ENCODE data around the gene A1BG. TPM values are rescaled to one million over a fixed set of nuclear protein-coding genes. Genes with fewer than 3 reads are reported as not detected.

A1BG gene
- total RNA-seq, 1 donor from 2014 or later = 48.9 TPM

DNA sequence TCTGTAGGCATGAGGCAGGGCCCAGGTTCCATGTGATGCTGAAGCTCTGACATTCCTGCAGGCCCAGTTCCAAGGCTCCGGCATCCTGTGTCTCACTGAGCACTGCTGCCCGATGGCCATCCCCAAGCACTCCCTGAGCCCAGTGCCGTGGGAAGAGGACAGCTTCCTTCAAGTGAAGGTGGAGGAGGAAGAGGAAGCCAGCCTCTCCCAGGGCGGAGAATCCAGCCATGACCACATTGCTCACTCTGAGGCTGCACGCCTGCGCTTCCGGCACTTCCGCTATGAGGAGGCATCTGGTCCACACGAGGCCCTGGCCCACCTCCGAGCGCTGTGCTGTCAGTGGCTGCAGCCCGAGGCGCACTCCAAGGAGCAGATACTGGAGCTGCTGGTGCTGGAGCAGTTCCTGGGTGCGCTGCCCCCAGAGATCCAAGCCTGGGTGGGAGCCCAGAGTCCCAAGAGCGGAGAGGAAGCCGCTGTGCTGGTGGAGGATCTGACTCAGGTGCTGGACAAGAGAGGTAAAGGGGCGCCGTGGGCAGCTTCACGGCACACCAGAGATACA is 18.5 kb downstream of the A1BG start:
- intact Hi-C loops (cut with DNase I) = no loop called here
- Histone ChIP-seq H3K36me3 (peaks cover 0 to 42% of the 10 kb centered on the region in 2 donors), H3K27me3 (no peaks in the 10 kb centered on the region), H3K4me1 (no peaks in the 10 kb centered on the region), H3K9me3 (no peaks in the 10 kb centered on the region), H3K27ac (no peak overlapping the region), H3K4me3 (no peak overlapping the region)
- TF ChIP-seq CTCF (IDR thresholded peaks at IDR 0.05) (no peak), POLR2AphosphoS5 (IDR thresholded peaks at IDR 0.05; ENCODE audit: insufficient read depth in 1 of 2, low read depth in 1 of 2) (no peak), POLR2A (IDR thresholded peaks at IDR 0.05) (no peak)
- no peak for DNase-seq (ENCODE audit: extremely low spot score in 2 of 2)

DNA sequence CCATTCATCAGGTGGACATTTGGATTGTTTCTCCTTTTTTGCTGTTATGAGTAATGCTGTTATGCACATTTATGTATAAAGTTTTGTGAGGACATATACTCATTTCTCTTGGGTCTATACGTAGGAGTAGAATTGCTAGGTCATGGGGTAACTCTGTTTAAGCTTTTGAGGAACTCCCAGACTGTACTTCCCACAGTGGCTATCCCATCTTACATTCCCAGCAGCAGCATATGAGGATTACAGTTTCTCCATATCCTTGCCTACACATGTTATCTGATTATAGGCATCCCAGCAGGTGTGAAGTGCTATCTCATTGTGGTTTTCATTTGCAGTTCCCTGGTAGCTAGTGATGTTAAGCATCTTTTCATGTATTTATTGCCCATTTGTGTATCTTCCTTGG is 20.6 kb downstream of the A1BG start:
- Histone ChIP-seq H3K9me3 (no peaks in the 10 kb centered on the region), H3K27ac (no peak overlapping the region), H3K36me3 (peaks cover 0 to 22% of the 10 kb centered on the region in 2 donors), H3K4me3 (no peak overlapping the region), H3K27me3 (no peaks in the 10 kb centered on the region), H3K4me1 (peaks cover 10% of the 10 kb centered on the region)
- TF ChIP-seq CTCF (IDR thresholded peaks at IDR 0.05) = no peak
- no peak for TF ChIP-seq POLR2AphosphoS5 (IDR thresholded peaks at IDR 0.05; ENCODE audit: insufficient read depth in 1 of 2, low read depth in 1 of 2)
- TF ChIP-seq POLR2A (IDR thresholded peaks at IDR 0.05) = no peak
- no peak for DNase-seq (ENCODE audit: extremely low spot score in 2 of 2)
- intact Hi-C loops (cut with DNase I) = no loop called here

DNA sequence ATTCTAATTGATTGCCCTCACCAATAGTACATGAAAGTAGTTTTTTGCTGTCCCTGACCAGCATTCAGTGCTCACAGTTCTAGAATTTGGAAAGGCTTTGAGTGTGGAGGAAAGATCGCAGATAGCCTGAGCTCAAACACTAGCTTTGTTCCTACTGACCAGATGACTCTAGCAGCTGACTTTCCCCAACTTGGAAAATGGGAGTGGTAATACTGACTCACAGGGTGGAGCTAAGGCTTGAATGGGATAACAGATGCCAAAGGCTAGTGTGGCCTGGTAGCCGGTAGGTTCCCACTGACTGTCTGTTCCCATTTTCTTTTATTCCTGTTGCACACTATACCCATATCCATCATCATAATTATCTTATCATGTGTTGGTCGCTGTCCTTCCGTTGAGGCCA is 22.8 kb downstream of the A1BG start:
- H3K4me3 ChIP-seq = no peak overlapping the region
- no peaks in the 10 kb centered on the region for H3K9me3 ChIP-seq
- intact Hi-C loops (cut with DNase I) = no loop called here
- no peaks in the 10 kb centered on the region for H3K27me3 ChIP-seq
- peaks cover 22% of the 10 kb centered on the region for H3K4me1 ChIP-seq
- H3K27ac ChIP-seq = no peak overlapping the region
- peaks cover 0 to 11% of the 10 kb centered on the region in 2 donors for H3K36me3 ChIP-seq
- peak in 1 of 2 donors; percentile 36 for TF ChIP-seq POLR2AphosphoS5 (IDR thresholded peaks at IDR 0.05; ENCODE audit: insufficient read depth in 1 of 2, low read depth in 1 of 2)
- no peak for TF ChIP-seq POLR2A (IDR thresholded peaks at IDR 0.05)
- DNase-seq (ENCODE audit: extremely low spot score in 2 of 2) = no peak

DNA sequence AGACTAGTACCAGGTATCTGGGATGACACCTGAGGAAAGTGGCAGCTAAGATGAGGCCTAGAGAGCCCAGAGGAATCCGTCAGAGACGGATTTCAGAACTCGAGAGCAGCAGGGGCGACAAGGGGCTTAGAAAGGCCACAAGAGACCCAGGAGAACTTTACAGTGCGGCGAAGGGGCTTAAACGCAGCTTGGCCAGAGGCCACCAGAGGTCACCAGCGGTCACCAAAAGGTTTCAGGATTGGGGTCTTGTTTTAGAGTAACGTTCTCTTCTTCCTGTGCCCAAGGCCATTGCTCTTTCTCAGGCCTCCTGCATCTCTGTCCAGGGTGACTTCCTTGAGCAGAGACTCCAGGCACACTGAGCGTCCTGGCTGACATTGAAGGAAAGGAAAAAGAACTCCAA is 24.3 kb downstream of the A1BG start:
- Histone ChIP-seq H3K27me3 (no peaks in the 10 kb centered on the region), H3K9me3 (no peaks in the 10 kb centered on the region), H3K4me3 (no peak overlapping the region), H3K27ac (no peak overlapping the region), H3K4me1 (peaks cover 30% of the 10 kb centered on the region), H3K36me3 (no peaks in the 10 kb centered on the region)
- no peak for DNase-seq (ENCODE audit: extremely low spot score in 2 of 2)
- intact Hi-C loops (cut with DNase I) = no loop called here
- TF ChIP-seq POLR2A (IDR thresholded peaks at IDR 0.05) (no peak), CTCF (IDR thresholded peaks at IDR 0.05) (no peak), POLR2AphosphoS5 (IDR thresholded peaks at IDR 0.05; ENCODE audit: insufficient read depth in 1 of 2, low read depth in 1 of 2) (no peak)

- peaks cover 30% of the 10 kb centered on the region for H3K4me1 ChIP-seq
- no peaks in the 10 kb centered on the region for H3K27me3 ChIP-seq
- TF ChIP-seq POLR2AphosphoS5 (IDR thresholded peaks at IDR 0.05; ENCODE audit: insufficient read depth in 1 of 2, low read depth in 1 of 2) = peak; percentile 94 to 95
- TF ChIP-seq POLR2A (IDR thresholded peaks at IDR 0.05) = peak in 1 of 2 donors; percentile 39
- no peak for TF ChIP-seq CTCF (IDR thresholded peaks at IDR 0.05)
- DNase-seq (ENCODE audit: extremely low spot score in 2 of 2) = peak in 1 of 2 donors; percentile 94
- intact Hi-C loops (cut with DNase I) = no loop called here
- H3K27ac ChIP-seq = peak within 1 kb of the TSS; percentile 88
- no peaks in the 10 kb centered on the region for H3K9me3 ChIP-seq
- H3K36me3 ChIP-seq = no peaks in the 10 kb centered on the region
- H3K4me3 ChIP-seq = peak within 1 kb of the TSS; percentile 58 to 72
Measured at GRCh38 chr19:58326914-58327726, 26.2 kb downstream of the A1BG start, which contains the start of gene ZSCAN22. TSS of gene ZSCAN22 (plus strand) at chr19:58326994. CDS start at chr19:58334803, 7,809 bp downstream.
